Keratinocyte (primary cell): Measurements from ENCODE around the gene CHERP.

ENCODE experiments used
- EZH2 ChIP-seq: IDR thresholded peaks from one replicate; pipeline ENCODE4 v1.6.1; 2012; ENCODE audit warnings: inconsistent platforms, mild to moderate bottlenecking, low read length, moderate library complexity
- TF ChIP-seq, protein P1 (sequence below), 3 experiments: IDR thresholded peaks in 1 of 3; conservative IDR thresholded peaks in 1 of 3; optimal IDR thresholded peaks in 1 of 3; 2 replicates in 2 of 3; 3 replicates in 1 of 3; pipeline versions ENCODE3 to v1.5.1; 2011; ENCODE audit warnings: low read length in 3 of 3, mild to moderate bottlenecking in 3 of 3, moderate library complexity in 2 of 3, control low read depth in 1 of 3, inconsistent platforms in 1 of 3; ENCODE audit not compliant: insufficient read depth in 2 of 3; ENCODE audit errors: extremely low read depth in 1 of 3

DNA sequence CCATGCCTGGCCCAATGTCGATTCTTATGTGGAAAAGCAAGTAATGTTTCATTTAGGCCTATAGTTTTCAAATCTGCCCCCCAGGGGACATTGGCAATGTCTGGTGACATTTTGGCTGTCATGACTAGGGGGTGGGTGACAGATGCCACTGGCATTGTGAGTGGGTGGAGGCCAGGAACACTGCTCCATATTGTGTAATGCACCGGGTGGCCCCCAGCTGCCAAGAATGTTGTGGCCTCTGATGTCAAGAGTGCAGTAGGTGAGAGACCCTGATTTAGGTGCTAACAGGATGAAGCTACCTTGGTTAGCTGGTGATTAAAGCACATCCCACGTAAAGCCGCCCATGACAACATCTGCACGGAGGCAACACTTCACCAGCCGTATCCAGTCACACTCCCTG lies 35.3 kb downstream of the CHERP start:
- TF ChIP-seq, protein P1, sequence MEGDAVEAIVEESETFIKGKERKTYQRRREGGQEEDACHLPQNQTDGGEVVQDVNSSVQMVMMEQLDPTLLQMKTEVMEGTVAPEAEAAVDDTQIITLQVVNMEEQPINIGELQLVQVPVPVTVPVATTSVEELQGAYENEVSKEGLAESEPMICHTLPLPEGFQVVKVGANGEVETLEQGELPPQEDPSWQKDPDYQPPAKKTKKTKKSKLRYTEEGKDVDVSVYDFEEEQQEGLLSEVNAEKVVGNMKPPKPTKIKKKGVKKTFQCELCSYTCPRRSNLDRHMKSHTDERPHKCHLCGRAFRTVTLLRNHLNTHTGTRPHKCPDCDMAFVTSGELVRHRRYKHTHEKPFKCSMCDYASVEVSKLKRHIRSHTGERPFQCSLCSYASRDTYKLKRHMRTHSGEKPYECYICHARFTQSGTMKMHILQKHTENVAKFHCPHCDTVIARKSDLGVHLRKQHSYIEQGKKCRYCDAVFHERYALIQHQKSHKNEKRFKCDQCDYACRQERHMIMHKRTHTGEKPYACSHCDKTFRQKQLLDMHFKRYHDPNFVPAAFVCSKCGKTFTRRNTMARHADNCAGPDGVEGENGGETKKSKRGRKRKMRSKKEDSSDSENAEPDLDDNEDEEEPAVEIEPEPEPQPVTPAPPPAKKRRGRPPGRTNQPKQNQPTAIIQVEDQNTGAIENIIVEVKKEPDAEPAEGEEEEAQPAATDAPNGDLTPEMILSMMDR (optimal IDR thresholded peaks at IDR 0.05 in 1 of 3, IDR thresholded peaks at IDR 0.05 in 1 of 3, conservative IDR thresholded peaks at IDR 0.05 in 1 of 3; ENCODE audit: extremely low read depth in 1 of 3, insufficient read depth in 2 of 3, low read length in 3 of 3): no peak
- TF ChIP-seq EZH2: no peak
